Sigmoid colon (tissue), 4 donors: ENCODE results near the gene DCK.
"Not testable (repeated sequence)": the region's sequence is repeated elsewhere in the genome, so short reads cannot be mapped to it uniquely, and the experiment has no call there.

Experiments
- CTCF ChIP-seq, 4 experiments: fragments of 450-650 bp in 3 of 4; fragments of 200-600 bp in 1 of 4; IDR thresholded peaks; one replicate each; pipeline ENCODE4 v1.5.1; 2016 to 2019; ENCODE audit warnings: antibody characterized with exemption in 4 of 4, mild to moderate bottlenecking in 3 of 4, moderate library complexity in 2 of 4
- EP300 ChIP-seq, 4 donors: sonication (generic); formaldehyde crosslinking; IDR thresholded peaks; one replicate each; pipeline ENCODE4 v1.6.1; 2017; ENCODE audit warnings: antibody characterized with exemption in 4 of 4

- not testable (repeated sequence) for TF ChIP-seq CTCF, EP300 (IDR thresholded peaks at IDR 0.05)
These were observed 11.6 kb downstream of the DCK start for GRCh38 chr4:71005025-71005424.
